ENCODE measurements around the gene TNFRSF14.

Gene TNFRSF14

DNA sequence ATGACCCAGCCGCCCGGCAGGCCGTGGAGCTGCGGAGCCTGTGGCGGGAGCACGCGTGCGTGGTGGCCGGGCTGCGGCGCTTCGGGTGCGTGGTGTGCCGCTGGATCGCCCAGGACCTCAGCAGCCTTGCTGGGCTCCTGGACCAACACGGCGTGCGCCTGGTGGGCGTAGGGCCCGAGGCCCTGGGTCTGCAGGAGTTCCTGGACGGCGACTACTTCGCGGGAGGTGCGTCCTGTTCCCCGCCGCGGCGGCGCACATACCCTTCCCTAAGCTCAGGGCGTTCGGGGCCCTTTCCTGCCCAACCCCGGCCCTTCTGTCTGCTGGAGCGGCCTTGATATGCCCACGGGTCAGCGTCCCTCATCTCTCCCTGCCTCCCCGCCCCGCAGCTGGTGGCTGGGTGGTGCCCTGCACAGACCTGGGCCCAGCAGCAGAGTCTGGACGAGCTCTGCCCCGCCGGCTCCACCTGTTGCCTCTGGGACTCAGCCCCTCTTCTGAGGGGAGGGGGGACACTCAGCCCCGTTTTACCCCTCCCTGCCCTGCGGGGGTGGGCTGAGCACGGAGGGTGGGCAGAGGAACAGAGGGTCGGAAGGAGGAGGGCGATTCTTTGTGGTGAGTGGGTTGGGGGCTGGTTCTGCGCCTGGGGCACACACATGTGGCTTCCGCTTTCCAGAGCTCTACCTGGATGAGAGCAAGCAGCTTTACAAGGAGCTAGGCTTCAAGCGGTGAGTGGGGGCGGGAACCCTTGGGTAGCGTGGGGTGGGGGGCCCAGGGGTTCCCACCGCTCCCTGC is 31.1 kb downstream of the TNFRSF14 start:
- peak overlapping the region; percentile 86 for H3K4me3 ChIP-seq (ENCODE audit: low read depth, low read length)
- DNase-seq (ENCODE audit: low read depth, low spot score) = no peak
- ChIA-PET CTCF (interaction anchor here (1.9 kb wide), 1 partner anchor 40 kb away, joined by 7 read pairs; no protein-coding TSS in a partner anchor), POLR2A (no interaction called here)
- TF ChIP-seq, protein P1, sequence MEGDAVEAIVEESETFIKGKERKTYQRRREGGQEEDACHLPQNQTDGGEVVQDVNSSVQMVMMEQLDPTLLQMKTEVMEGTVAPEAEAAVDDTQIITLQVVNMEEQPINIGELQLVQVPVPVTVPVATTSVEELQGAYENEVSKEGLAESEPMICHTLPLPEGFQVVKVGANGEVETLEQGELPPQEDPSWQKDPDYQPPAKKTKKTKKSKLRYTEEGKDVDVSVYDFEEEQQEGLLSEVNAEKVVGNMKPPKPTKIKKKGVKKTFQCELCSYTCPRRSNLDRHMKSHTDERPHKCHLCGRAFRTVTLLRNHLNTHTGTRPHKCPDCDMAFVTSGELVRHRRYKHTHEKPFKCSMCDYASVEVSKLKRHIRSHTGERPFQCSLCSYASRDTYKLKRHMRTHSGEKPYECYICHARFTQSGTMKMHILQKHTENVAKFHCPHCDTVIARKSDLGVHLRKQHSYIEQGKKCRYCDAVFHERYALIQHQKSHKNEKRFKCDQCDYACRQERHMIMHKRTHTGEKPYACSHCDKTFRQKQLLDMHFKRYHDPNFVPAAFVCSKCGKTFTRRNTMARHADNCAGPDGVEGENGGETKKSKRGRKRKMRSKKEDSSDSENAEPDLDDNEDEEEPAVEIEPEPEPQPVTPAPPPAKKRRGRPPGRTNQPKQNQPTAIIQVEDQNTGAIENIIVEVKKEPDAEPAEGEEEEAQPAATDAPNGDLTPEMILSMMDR (IDR thresholded peaks at IDR 0.05; ENCODE audit: insufficient read depth, low read length, missing control alignments) = no peak

- peak overlapping the region; percentile 86 for H3K4me3 ChIP-seq (ENCODE audit: low read depth, low read length)
- ChIA-PET POLR2A (no interaction called here), CTCF (interaction anchor here (1.9 kb wide), 1 partner anchor 40 kb away, joined by 7 read pairs; no protein-coding TSS in a partner anchor)
- TF ChIP-seq, protein P1 (IDR thresholded peaks at IDR 0.05; ENCODE audit: insufficient read depth, low read length, missing control alignments) = no peak
- no peak for DNase-seq (ENCODE audit: low read depth, low spot score)
Measured at GRCh38 chr1:2587860-2588571, 31.8 kb downstream of the TNFRSF14 start.

GRCh38 chr1:2588661-2589430 is 32.7 kb downstream of the TNFRSF14 start:
- H3K4me3 ChIP-seq (ENCODE audit: low read depth, low read length) = no peak overlapping the region
- DNase-seq (ENCODE audit: low read depth, low spot score) = no peak
- ChIA-PET CTCF (interaction anchor here (1.9 kb wide), 1 partner anchor 41 kb away, joined by 7 read pairs; no protein-coding TSS in a partner anchor), POLR2A (no interaction called here)
- TF ChIP-seq, protein P1 (IDR thresholded peaks at IDR 0.05; ENCODE audit: insufficient read depth, low read length, missing control alignments) = no peak

DNA sequence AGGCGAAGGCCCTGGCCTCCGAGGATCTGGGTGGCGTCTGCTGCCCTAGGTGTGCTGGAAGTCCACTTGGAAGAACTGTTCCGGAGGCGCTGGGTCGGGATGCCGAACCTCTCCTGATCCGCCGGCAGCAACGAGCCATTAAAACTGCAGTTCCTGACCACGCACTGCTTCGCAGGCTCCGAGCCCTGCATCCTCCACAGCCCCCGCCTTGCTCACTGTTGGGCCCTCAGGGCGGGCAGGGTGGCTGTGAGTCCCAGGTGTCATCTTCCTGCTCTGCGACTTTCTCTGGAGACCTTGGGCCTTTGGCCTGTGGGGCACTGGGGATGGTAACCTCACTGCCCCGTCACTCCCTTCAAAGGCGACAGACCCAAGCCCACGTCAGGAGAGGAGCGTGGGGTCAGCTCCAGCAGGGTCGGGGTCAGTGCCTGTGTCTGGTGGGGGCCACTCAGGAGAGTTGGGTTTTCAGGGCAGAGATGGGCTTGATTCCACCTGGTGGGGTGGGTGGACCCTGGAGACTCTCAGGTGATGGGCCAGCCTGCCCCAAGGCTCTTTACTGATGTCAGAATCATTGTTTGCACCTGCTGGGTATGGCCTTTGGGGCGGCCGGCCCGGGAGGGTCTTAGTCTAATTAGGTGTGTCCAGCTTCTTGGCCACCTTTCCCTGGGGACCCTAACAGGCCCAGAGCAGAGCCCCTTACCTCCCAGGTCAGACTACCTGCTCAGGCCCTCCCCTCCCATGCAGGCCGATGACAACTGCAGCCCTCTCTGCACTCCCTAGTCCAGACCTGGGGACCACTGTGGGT is 33.5 kb downstream of the TNFRSF14 start:
- TF ChIP-seq, protein P1 (IDR thresholded peaks at IDR 0.05; ENCODE audit: insufficient read depth, low read length, missing control alignments) = no peak
- no peak for DNase-seq (ENCODE audit: low read depth, low spot score)
- ChIA-PET CTCF (no interaction called here), POLR2A (no interaction called here)
- H3K4me3 ChIP-seq (ENCODE audit: low read depth, low read length) = no peak overlapping the region

DNA sequence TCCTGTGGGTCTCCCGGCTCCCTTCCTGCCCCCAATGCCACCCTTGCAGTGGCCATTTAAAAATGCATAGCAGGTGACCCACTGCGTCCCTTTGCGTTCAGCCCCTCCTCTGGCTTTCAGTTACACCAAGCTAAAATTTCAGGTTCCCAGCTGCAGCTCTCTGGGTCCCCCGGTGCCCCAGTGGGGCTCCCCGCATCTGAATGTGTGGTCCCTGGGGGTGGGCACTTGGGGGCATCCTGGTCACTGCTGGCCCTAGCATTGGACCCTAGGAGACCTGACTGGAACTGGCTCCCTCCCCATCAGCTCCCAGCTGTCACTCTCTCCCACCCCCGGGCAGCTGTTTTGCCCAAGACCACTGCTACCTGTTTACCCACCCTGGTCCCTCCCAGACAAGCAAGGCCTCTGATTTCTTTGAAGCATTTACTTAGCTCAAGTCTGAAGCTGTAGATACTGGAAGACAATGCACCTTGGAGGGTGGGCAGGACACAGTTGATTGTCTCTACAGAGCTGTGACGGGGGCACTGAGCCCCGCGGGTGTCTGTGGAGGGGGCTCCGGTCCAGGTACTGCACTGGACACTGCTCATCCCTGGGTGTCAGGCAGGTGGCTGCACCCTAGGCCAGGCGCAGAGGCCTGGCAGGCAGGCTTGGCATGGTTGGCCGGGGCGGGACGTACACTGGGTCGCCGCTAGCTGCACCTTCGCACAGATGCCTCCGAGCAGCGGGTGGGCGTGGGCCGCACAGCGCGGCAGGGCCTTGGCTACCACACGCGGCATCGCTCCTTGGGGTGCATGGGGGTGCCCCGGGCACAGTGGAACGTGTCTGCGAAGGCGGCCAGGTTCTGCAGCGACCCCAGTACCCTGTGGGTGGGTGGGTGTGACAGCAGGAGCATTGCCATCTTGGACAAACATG is 34.3 kb downstream of the TNFRSF14 start:
- ChIA-PET POLR2A (no interaction called here), CTCF (no interaction called here)
- H3K4me3 ChIP-seq (ENCODE audit: low read depth, low read length) = no peak overlapping the region
- TF ChIP-seq, protein P1 (IDR thresholded peaks at IDR 0.05; ENCODE audit: insufficient read depth, low read length, missing control alignments) = no peak
- DNase-seq (ENCODE audit: low read depth, low spot score) = no peak

Data from AG04449 (cell line).